Upper lobe of right lung (tissue), 1 donor: ENCODE data around the gene SEPHS1. TPM values are rescaled to one million over a fixed set of nuclear protein-coding genes. Genes with fewer than 3 reads are reported as not detected.

Experiments used
- ATAC-seq: fragments of 200-7000 bp; cut with Tn5 transposase; one replicate; pipeline ENCODE4 v1.9.1; 2020; ENCODE audit warnings: mild to moderate bottlenecking, moderate library complexity
- DNase-seq: peaks from one replicate; pipeline ENCODE4 v3.0.0-alpha.2; 2020
- H3K27ac ChIP-seq: fragments of 200-600 bp; one replicate; pipeline ENCODE4 v1.8.0; 2022
- H3K27me3 ChIP-seq: fragments of 200-600 bp; one replicate; pipeline ENCODE4 v1.8.0; 2022; ENCODE audit warnings: mild to moderate bottlenecking
- H3K36me3 ChIP-seq: fragments of 200-600 bp; one replicate; pipeline ENCODE4 v1.8.0; 2022
- H3K4me1 ChIP-seq: fragments of 200-600 bp; one replicate; pipeline ENCODE4 v1.8.0; 2022
- H3K4me3 ChIP-seq: fragments of 200-600 bp; one replicate; pipeline ENCODE4 v1.8.0; 2022; ENCODE audit warnings: mild to moderate bottlenecking
- H3K9me3 ChIP-seq: fragments of 200-600 bp; one replicate; pipeline ENCODE4 v1.8.0; 2022
- intact Hi-C: fragments of 100-400 bp; cut with DNase I; formaldehyde crosslinking; loops from one replicate; pipeline ENCODE4 v1.11.0; 2022
- total RNA-seq: library from RNA; stranded (reverse); fragmentation: NEBNext Ultra II Directional; extraction: Animal tissue kit (Norgen Biotek cat#: 25700); gene quantifications from one replicate; pipeline ENCODE4 v1.2.1, GENCODE V29; 2021
- TF ChIP-seq, protein P1 (sequence below): fragments of 200-600 bp; IDR thresholded peaks from one replicate; pipeline ENCODE4 v1.8.0; 2022; ENCODE audit warnings: antibody characterized with exemption
- donor health status: DM: no; HTN: yes; CAD: no; lungs with severe emphysema.

SEPHS1 gene
- total RNA-seq, 1 donor from 2014 or later: 38.9 TPM

DNA sequence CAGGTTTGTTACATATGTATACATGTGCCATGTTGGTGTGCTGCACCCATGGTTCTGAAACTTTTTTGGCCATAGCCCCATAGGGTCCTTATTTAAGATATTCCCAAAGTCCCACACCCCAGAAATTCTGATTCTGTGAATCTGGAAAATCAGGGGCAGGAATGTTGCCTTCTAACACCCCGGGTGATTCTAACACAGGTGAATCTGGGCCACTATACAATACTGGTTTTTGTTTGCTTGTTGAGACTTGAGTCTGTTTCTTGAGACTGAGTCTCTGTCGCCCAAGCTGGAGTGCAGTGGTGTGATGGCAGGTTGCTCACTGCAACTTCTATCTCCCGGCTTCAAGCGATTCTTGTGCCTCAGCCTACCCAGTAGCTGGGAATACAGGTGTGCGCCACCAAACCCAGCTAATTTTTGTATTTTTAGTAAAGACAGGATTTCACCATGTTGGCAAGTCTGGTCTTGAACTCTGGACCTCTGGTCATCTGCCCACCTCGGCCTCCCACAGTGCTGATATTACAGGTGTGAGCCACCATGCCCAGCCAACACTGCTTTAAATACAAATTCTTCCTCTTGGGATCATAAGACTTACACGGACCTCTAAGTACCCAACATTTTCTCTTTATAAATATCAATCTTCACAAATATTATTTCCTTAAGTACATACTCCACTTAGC lies 31.3 kb downstream of the SEPHS1 start:
- DNase-seq: no peak
- Histone ChIP-seq H3K4me3 (no peak overlapping the region), H3K36me3 (peaks cover 31% of the 10 kb centered on the region), H3K4me1 (no peaks in the 10 kb centered on the region), H3K9me3 (no peaks in the 10 kb centered on the region), H3K27me3 (no peaks in the 10 kb centered on the region), H3K27ac (no peak overlapping the region)
- ATAC-seq: no peak
- intact Hi-C loops: no loop called here
- TF ChIP-seq, protein P1, sequence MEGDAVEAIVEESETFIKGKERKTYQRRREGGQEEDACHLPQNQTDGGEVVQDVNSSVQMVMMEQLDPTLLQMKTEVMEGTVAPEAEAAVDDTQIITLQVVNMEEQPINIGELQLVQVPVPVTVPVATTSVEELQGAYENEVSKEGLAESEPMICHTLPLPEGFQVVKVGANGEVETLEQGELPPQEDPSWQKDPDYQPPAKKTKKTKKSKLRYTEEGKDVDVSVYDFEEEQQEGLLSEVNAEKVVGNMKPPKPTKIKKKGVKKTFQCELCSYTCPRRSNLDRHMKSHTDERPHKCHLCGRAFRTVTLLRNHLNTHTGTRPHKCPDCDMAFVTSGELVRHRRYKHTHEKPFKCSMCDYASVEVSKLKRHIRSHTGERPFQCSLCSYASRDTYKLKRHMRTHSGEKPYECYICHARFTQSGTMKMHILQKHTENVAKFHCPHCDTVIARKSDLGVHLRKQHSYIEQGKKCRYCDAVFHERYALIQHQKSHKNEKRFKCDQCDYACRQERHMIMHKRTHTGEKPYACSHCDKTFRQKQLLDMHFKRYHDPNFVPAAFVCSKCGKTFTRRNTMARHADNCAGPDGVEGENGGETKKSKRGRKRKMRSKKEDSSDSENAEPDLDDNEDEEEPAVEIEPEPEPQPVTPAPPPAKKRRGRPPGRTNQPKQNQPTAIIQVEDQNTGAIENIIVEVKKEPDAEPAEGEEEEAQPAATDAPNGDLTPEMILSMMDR: no peak

DNA sequence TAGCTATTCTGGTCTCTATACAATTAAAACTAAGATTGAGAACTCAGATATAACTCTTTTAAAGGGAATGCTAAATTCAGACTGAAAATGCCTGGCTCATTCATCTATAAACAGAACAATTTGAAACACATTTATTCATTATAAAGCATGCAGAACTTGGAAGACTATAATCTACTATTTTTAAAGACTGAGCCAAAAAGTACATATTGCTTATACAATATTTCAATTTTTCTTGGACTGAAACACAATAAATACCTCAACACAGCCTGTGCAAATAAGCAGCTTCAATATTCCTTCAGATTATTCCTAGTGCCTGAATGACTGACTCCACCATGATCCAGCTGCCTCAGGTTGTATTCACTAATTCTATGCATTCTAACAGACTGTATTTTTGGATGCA lies 32.7 kb downstream of the SEPHS1 start:
- intact Hi-C loops: no loop called here
- Histone ChIP-seq H3K27me3 (no peaks in the 10 kb centered on the region), H3K4me1 (no peaks in the 10 kb centered on the region), H3K9me3 (no peaks in the 10 kb centered on the region), H3K4me3 (no peak overlapping the region), H3K27ac (no peak overlapping the region), H3K36me3 (peaks cover 17% of the 10 kb centered on the region)
- no peak for DNase-seq
- no peak for ATAC-seq
- TF ChIP-seq, protein P1: no peak

DNA sequence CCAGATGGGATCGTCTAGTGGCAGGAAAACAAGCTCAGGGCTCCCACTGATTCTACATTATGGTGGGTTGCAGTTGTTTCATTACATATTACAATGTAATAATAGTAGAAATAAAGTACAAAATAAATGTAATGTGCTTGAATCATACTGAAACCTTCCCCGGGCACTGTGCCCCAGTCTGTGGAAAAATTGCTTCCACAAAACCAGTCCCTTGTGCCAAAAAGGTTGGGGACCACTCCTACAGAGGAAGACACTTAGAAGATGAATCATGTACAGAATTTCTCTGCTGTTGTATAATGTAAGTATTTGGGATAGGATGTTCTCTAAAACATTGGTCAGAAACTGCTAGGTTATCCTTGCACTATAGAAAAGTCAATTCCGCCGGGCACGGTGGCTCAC lies 36.9 kb downstream of the SEPHS1 start:
- H3K9me3 ChIP-seq: no peaks in the 10 kb centered on the region
- intact Hi-C loops: no loop called here
- DNase-seq (no peak), ATAC-seq (no peak)
- TF ChIP-seq, protein P1: no peak
- H3K4me1 ChIP-seq: no peaks in the 10 kb centered on the region
- H3K4me3 ChIP-seq: no peak overlapping the region
- no peak overlapping the region for H3K27ac ChIP-seq
- H3K27me3 ChIP-seq: no peaks in the 10 kb centered on the region
- H3K36me3 ChIP-seq: no peaks in the 10 kb centered on the region

DNA sequence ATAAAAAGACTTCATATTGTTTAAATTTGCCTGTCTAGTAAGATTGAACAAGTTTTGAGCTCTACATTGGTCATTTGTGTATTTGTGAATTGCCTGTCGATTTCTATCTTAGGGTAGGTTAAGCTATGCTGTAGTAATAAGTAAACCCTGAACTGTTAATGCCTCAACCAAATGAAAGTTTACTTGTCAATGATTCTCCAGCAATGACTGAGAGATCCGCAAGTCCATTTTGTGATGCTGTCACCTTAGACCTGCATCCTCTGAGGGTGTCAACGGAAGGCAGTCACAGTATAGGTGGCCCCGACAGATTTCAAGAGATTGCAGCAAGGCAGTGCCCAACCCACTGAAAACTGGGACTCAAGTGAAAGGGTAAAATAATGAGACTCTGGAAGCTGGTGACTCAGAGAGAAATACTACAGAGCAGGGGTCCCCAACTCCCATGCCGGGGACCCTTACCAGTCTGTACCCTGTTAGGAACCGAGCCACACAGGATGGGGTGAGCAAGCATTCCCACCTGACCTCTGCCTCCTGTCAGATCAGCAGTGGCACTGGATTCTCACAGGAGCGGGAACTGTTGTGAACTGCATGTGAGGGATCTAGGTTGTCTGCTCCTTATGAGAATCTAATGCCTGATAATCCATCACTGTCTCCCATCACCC lies 37.4 kb downstream of the SEPHS1 start:
- no peak overlapping the region for H3K27ac ChIP-seq

DNA sequence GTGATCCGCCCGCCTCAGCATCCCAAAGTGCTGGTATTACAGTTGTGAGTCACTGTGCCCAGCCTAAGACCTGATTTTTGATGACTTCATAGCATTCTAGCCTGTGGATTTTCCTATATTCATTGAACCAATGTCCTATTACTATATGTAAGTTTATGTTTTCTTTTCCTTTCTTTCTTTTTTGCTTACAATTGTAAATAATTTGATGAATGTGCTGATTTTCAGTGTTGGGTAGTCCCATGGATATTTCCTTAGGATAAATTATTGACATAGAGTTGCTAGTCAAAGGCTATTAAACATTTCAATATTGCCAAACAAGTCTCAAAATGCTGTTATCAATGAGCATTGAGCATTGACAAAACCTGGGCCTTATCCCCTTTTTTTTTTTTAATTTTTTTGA lies 38.3 kb downstream of the SEPHS1 start:
- no peaks in the 10 kb centered on the region for H3K4me1 ChIP-seq
- H3K4me3 ChIP-seq: no peak overlapping the region
- TF ChIP-seq, protein P1: no peak
- H3K27ac ChIP-seq: no peak overlapping the region
- no peaks in the 10 kb centered on the region for H3K36me3 ChIP-seq
- H3K9me3 ChIP-seq: no peaks in the 10 kb centered on the region
- no peak for DNase-seq
- no peak for ATAC-seq
- intact Hi-C loops: no loop called here
- H3K27me3 ChIP-seq: no peaks in the 10 kb centered on the region

More for the DNA sequence above, 37.4 kb downstream of the SEPHS1 start:
- intact Hi-C loops: no loop called here
- TF ChIP-seq, protein P1: no peak
- Histone ChIP-seq H3K4me1 (no peaks in the 10 kb centered on the region), H3K9me3 (no peaks in the 10 kb centered on the region), H3K27me3 (no peaks in the 10 kb centered on the region), H3K36me3 (no peaks in the 10 kb centered on the region), H3K4me3 (no peak overlapping the region)
- ATAC-seq (no peak), DNase-seq (no peak)
